Type B pancreatic cell (in vitro differentiated cells): Measurements from ENCODE around the gene OR52J3. TPM values are rescaled to one million over a fixed set of nuclear protein-coding genes. Genes with fewer than 3 reads are reported as not detected.

Experiments used
- DNase-seq: peaks from one replicate; pipeline ENCODE4 v3.0.0; 2021; ENCODE audit warnings: mixed read lengths; ENCODE audit not compliant: unreplicated experiment; ENCODE audit errors: extremely low spot score
- H3K27ac Mint-ChIP-seq: 2 replicates; pipeline ENCODE4 v1.8.0; 2021; ENCODE audit warnings: mild to moderate bottlenecking, mixed read lengths
- H3K27me3 Mint-ChIP-seq: 2 replicates; pipeline ENCODE4 v1.8.0; 2021; ENCODE audit warnings: mixed read lengths
- H3K36me3 Mint-ChIP-seq: 2 replicates; pipeline ENCODE4 v1.8.0; 2021; ENCODE audit warnings: mixed read lengths
- H3K4me1 Mint-ChIP-seq: one replicate; pipeline ENCODE4 v1.8.0; 2021; ENCODE audit warnings: mixed read lengths; ENCODE audit not compliant: unreplicated experiment
- H3K4me3 Mint-ChIP-seq: 2 replicates; pipeline ENCODE4 v1.8.0; 2021; ENCODE audit warnings: mild to moderate bottlenecking, mixed read lengths
- H3K9me3 Mint-ChIP-seq: 2 replicates; pipeline ENCODE4 v1.8.0; 2021; ENCODE audit warnings: mixed read lengths
- CTCF ChIP-seq: fragments of 200-600 bp; sonication (generic); conservative IDR thresholded peaks from 2 replicates; pipeline ENCODE4 v1.5.0; 2021; ENCODE audit warnings: antibody characterized with exemption, mild to moderate bottlenecking
- total RNA-seq: library from RNA; stranded (reverse); gene quantifications from 2 replicates; pipeline ENCODE4 v1.2.1, GENCODE V29; 2021; ENCODE audit warnings: low replicate concordance

Gene OR52J3
- total RNA-seq, 1 donor from 2014 or later = not detected

- H3K4me3 Mint-ChIP-seq = no peak overlapping the region
- no peak for DNase-seq
- no peaks in the 10 kb centered on the region for H3K36me3 Mint-ChIP-seq
- no peaks in the 10 kb centered on the region for H3K4me1 Mint-ChIP-seq
- peaks cover 5% of the 10 kb centered on the region for H3K9me3 Mint-ChIP-seq
- H3K27ac Mint-ChIP-seq = no peak overlapping the region
- TF ChIP-seq CTCF = no peak
- peaks cover 2% of the 10 kb centered on the region for H3K27me3 Mint-ChIP-seq
These were observed 24.3 kb upstream of the OR52J3 start for GRCh38 chr11:5021996-5022395.

GRCh38 chr11:5036669-5037068, 9.7 kb upstream of the OR52J3 start:
- Mint-ChIP-seq H3K4me3 (no peak overlapping the region), H3K27ac (no peak overlapping the region), H3K36me3 (no peaks in the 10 kb centered on the region), H3K4me1 (no peaks in the 10 kb centered on the region), H3K27me3 (peaks cover 4% of the 10 kb centered on the region), H3K9me3 (no peaks in the 10 kb centered on the region)
- no peak for TF ChIP-seq CTCF
- no peak for DNase-seq

- no peak for DNase-seq
- TF ChIP-seq CTCF = no peak
- H3K27ac Mint-ChIP-seq = no peak overlapping the region
- no peaks in the 10 kb centered on the region for H3K36me3 Mint-ChIP-seq
- H3K27me3 Mint-ChIP-seq = peaks cover 4% of the 10 kb centered on the region
- no peaks in the 10 kb centered on the region for H3K9me3 Mint-ChIP-seq
- no peaks in the 10 kb centered on the region for H3K4me1 Mint-ChIP-seq
- H3K4me3 Mint-ChIP-seq = no peak overlapping the region
These were observed 8.4 kb upstream of the OR52J3 start for GRCh38 chr11:5037926-5038325.

GRCh38 chr11:5038341-5038740, 8.0 kb upstream of the OR52J3 start:
- Mint-ChIP-seq H3K36me3 (no peaks in the 10 kb centered on the region), H3K4me3 (no peak overlapping the region), H3K27ac (no peak overlapping the region), H3K9me3 (no peaks in the 10 kb centered on the region), H3K4me1 (no peaks in the 10 kb centered on the region), H3K27me3 (peaks cover 4% of the 10 kb centered on the region)
- no peak for DNase-seq
- TF ChIP-seq CTCF = no peak

GRCh38 chr11:5040876-5041275, 5.5 kb upstream of the OR52J3 start:
- H3K27ac Mint-ChIP-seq = no peak overlapping the region
- no peaks in the 10 kb centered on the region for H3K4me1 Mint-ChIP-seq
- H3K4me3 Mint-ChIP-seq = no peak overlapping the region
- H3K9me3 Mint-ChIP-seq = no peaks in the 10 kb centered on the region
- H3K27me3 Mint-ChIP-seq = peaks cover 4% of the 10 kb centered on the region
- TF ChIP-seq CTCF = no peak
- H3K36me3 Mint-ChIP-seq = no peaks in the 10 kb centered on the region
- DNase-seq = no peak

- H3K27ac Mint-ChIP-seq = no peak overlapping the region
- H3K4me1 Mint-ChIP-seq = no peaks in the 10 kb centered on the region
- no peak for DNase-seq
- no peaks in the 10 kb centered on the region for H3K36me3 Mint-ChIP-seq
- no peaks in the 10 kb centered on the region for H3K9me3 Mint-ChIP-seq
- no peak for TF ChIP-seq CTCF
- H3K4me3 Mint-ChIP-seq = no peak overlapping the region
- H3K27me3 Mint-ChIP-seq = peaks cover 4% of the 10 kb centered on the region
These were observed 4.2 kb upstream of the OR52J3 start for GRCh38 chr11:5042091-5042490.
